Gastroesophageal sphincter (tissue), 3 donors: ENCODE measurements around the gene SARM1.

Experiments used
- CTCF ChIP-seq, 4 experiments: fragments of 200-600 bp in 2 of 4; fragments of 450-650 bp in 2 of 4; sonication (generic) in 1 of 4; IDR thresholded peaks; one replicate each; pipeline ENCODE4 v1.5.1; 2017 to 2019; ENCODE audit warnings: antibody characterized with exemption in 4 of 4, mild to moderate bottlenecking in 2 of 4, moderate library complexity in 2 of 4
- POLR2A ChIP-seq, 2 donors: fragments of 450-650 bp; IDR thresholded peaks; one replicate each; pipeline ENCODE4 v1.6.1; 2017; ENCODE audit warnings: antibody characterized with exemption in 2 of 2, mild to moderate bottlenecking in 2 of 2, moderate library complexity in 1 of 2

GRCh38 chr17:28407130-28407973, 35.9 kb downstream of the SARM1 start:
- TF ChIP-seq CTCF (IDR thresholded peaks at IDR 0.05): no peak
- TF ChIP-seq POLR2A (IDR thresholded peaks at IDR 0.05): no peak
